DMS53 treated with DMSO at 0.1 percent for 48 hours (cell line): ENCODE measurements around the gene RNF10.
"Not testable (repeated sequence)": the region's sequence is repeated elsewhere in the genome, so short reads cannot be mapped to it uniquely, and the experiment has no call there.

Experiments
- DNase-seq: peaks from one replicate; lab custom pipeline; 2025; ENCODE audit not compliant: unreplicated experiment; lab: John Stamatoyannopoulos, UW

Gene RNF10

DNA sequence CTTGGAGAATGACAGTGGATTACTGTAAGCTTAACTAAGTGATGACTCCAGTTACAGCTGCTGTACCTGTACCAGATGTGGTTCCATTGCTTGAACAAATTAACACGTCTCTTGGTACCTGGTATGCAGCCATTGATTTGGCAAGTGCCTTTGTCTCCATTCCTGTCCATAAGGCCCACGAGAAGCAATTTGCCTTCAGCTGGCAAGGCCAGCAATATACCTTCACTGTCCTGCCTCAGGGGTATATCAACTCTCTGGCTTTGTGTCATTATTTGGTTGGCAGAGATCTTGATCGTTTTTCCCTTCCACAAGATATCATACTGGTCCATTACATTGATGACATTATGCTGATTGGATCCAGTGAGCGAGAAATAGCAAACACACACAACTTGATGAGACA lies 76.4 kb downstream of the RNF10 start:
- no peak for DNase-seq

DNA sequence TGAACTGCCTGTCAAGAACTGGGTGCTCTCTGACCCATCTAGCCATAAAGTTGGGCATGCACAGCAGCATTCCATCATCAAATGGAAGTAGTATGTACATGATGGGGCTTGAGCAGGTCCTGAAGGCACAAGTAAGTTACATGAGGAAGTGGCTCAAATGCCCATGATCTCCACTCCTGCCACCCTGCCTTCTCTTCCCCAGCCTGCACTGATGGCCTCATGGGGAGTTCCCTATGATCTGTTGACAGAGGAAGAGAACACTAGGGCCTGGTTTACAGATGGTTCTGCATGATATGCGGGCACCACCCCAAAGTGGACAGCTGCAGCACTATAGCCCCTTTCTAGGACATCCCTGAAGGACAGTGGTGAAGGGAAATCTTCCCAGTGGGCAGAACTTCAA lies 77.4 kb downstream of the RNF10 start:
- DNase-seq: not testable (repeated sequence)

DNA sequence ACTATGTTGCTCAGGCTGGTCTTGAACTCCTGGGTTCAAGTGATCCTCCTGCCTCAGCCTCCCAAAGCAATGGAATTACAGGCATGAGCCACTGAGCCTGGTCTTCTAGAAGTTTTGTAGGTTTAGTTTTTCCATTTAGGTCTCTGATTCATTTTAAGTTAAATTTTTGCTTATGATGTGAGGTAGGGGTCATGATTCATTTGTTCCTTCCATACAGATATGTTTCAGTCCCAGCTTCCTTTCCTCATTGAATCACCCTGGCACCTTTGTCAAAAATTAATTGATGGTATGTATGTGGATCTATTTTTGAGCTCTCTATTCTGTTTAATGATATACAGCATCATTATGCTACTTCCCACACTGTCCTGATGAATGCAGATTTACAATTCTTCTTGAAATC lies 80.7 kb downstream of the RNF10 start:
- DNase-seq: no peak

DNA sequence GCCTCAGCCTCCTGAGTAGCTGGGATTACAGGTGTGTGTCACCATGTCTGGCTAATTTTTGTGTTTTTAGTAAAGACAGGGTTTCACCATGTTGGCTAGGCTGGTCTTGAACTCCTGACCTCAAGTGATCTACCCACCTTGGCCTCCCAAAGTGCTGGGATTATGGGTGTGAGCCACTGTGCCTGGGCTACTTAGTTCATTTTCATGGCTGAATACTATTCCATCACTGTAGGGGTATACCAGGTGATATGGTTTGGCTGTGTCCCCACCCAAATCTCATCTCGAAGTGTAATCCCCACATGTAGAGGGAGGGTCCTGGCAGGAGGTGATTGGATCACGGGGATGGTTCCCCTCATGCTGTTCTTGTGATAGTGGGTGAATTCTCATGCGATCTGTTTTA lies 83.0 kb downstream of the RNF10 start:
- DNase-seq: not testable (repeated sequence)

DNA sequence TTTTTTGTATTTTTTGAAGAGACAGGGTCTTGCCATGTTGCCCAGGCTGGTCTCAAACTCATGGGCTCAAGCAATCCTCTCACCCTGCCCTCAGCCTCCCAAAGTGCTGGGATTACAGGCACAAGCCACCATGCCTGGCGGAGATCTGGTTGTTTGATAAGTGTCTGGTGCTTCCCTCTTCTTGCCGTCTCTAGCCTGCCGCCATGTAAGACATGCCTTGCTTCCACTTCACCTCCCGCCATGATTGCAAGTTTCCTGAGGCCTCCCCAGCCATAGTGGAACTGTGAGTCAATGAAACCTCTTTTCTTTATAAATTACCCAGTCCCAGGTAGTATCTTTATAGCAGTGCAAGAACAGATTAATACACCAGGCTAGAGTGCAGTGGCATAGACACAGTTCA lies 83.6 kb downstream of the RNF10 start:
- not testable (repeated sequence) for DNase-seq

DNA sequence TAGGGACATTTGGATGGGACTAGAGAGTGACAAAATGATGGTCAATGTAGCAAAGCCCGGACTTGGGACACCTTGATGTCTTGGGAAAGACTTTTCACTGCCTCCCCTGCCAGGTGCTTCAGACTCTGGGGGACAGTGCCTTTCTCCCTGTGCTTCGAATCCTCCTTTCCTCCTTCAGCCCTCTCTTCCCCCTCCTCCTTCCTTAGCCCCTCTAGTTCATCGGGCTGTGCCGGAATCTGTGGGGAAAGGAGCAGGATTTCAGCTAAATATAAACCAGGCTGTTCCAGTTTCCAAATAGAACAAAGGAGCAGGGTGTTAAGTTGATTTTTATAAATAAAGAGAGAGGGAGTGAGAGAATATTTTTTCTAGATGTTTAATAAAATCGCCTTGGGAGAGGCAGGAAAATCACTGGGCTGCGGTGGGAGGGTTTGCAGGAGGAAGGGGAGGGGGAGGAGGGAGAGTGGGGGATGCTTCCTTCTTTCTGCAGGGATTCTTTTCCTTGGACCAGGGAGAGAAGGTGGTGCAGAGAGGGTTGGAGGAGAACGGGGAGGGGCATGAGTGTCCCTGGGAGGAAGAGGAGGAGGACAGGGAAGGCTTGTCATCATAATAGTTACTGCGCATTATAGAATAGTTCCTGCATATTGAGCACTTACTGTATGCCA lies 84.9 kb downstream of the RNF10 start:
- no peak for DNase-seq

DNA sequence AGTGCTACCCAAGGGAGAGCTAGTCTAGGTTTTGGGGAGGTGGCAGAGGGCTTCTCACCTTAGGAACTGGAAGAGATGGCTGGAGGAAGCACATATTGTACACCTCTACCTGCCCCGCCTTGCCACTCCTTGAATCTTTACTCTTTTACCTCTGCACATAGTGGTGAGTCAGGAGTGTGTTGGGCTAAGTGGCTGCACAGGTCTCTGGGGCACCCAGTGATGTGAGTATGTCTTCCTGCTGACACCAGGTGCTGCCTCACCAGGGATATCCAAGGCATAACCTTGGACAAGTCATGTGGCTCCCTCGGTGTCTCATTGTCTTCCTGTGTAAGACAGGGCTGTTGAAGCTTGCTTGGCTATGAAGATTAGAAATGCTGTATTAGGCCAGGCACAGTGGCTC lies 86.5 kb downstream of the RNF10 start:
- no peak for DNase-seq

DNA sequence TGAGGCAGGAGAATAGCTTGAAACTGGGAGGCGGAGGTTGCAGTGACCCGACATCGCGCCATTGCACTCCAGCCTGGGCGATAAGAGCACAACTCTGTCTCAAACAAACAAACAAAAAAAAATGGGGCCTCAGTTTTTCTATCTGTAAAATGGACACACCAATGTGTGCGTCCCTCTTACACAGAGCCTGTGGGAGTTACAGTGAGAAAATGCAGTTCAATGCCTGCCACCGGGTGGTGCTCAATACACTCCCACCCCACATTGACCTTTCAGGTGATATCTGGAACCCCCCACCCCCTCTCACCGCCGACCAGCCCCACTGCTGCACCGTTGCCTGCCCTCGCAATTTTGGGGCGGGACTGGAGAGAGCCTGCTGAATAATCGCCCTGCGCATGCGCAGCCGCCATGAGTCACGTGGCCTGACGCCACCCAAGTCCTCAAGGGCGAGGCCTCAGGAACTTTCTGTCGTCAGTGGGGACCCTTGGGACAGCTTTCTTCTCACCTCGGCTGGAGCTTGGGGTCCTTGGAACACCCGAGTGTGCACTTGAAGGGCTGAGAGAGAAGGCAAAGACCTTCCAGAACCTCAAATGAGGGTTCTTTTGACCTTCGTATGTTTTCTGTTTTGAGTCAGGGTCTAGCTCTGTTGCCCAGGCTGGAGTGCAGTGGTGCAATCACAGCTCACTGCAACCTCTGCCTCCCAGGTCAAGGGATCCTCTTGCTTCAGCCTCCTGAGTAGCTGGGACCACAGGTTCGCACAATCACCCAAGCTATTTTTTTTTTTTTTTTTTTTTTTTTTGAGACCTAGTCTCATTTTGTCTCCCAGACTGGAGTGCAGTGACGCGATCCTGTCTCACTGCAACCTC lies 91.6 kb downstream of the RNF10 start:
- no peak for DNase-seq
